Right lobe of liver (tissue), 6 donors: ENCODE results near the gene FBXO31. TPM values are rescaled to one million over a fixed set of nuclear protein-coding genes. Genes with fewer than 3 reads are reported as not detected.

Experiments
- ATAC-seq, 4 donors: fragments of 200-7000 bp; cut with Tn5 transposase; one replicate each; pipeline ENCODE4 v1.9.1; 2020; ENCODE audit warnings: mild to moderate bottlenecking in 4 of 4, moderate library complexity in 4 of 4
- DNase-seq, 3 donors: peaks; one replicate each; pipeline ENCODE4 v3.0.0-alpha.2; 2020
- H3K27ac ChIP-seq, 3 donors: fragments of 200-600 bp; one replicate each; pipeline ENCODE4 v1.8.0; 2022
- H3K27me3 ChIP-seq, 2 donors: fragments of 200-600 bp; one replicate each; pipeline ENCODE4 v1.8.0; 2022
- H3K36me3 ChIP-seq, 4 donors: fragments of 200-600 bp; sonication (generic) in 1 of 4; one replicate each; pipeline versions ENCODE4 v1.5.1 to v1.8.0; 2017 to 2022; ENCODE audit warnings: control low read depth in 1 of 4
- H3K4me1 ChIP-seq, 4 donors: fragments of 200-600 bp; sonication (generic) in 1 of 4; one replicate each; pipeline versions ENCODE4 v1.5.1 to v1.8.0; 2017 to 2022; ENCODE audit warnings: control low read depth in 1 of 4
- H3K4me3 ChIP-seq, 3 donors: fragments of 200-600 bp; one replicate each; pipeline ENCODE4 v1.8.0; 2022
- H3K9me3 ChIP-seq, 4 donors: fragments of 200-600 bp; sonication (generic) in 1 of 4; one replicate each; pipeline versions ENCODE4 v1.5.1 to v1.8.0; 2017 to 2022; ENCODE audit warnings: control low read depth in 1 of 4
- POLR2A ChIP-seq: fragments of 450-650 bp; IDR thresholded peaks from one replicate; pipeline ENCODE4 v1.6.1; 2017; ENCODE audit warnings: antibody characterized with exemption, mild to moderate bottlenecking
- WGBS: methylation state at CpG from one replicate; pipeline ENCODE4 v1.1.6; 2018; ENCODE audit warnings: low coverage, low lambda C conversion rate; ENCODE audit not compliant: insufficient coverage; ENCODE audit errors: missing lambda C conversion rate; 5-methylcytosine and 5-hydroxymethylcytosine counted together
- intact Hi-C, 2 donors: fragments of 100-400 bp; cut with DNase I; formaldehyde crosslinking; loops; one replicate each; pipeline versions ENCODE4 v1.11.2 to v1.14.1; 2022
- total RNA-seq, 6 experiments: library from RNA; depleted of rRNA in 2 of 6; stranded (reverse); fragments of >200 nt in 2 of 6; fragmentation: NEBNext Ultra II Directional in 3 of 6; extraction: Animal tissue kit (Norgen Biotek cat#: 25700) in 3 of 6; gene quantifications; one replicate each; pipeline versions ENCODE4 v1.1.0 to v1.2.4, GENCODE V29; 2016 to 2023
- TF ChIP-seq, protein P1 (sequence below), 4 donors: fragments of 200-600 bp in 3 of 4; fragments of 450-650 bp in 1 of 4; IDR thresholded peaks; one replicate each; pipeline versions ENCODE4 v1.5.1 to v1.8.0; 2016 to 2022; ENCODE audit warnings: antibody characterized with exemption in 4 of 4, mild to moderate bottlenecking in 2 of 4
- donor health status: DM: no; HTN: yes; CAD: no.
- donor health status: DM: no; HTN: no; CAD: no.
- donor health status: DM: no; HTN: no; CAD: no.
- donor health status: DM: no; HTN: yes; CAD: no.
- donor health status: DM: no; HTN: yes; CAD: no.

Gene FBXO31
- total RNA-seq, 6 experiments from 2014 or later, result 20.6 to 56.9 (median 31.1) TPM

DNA sequence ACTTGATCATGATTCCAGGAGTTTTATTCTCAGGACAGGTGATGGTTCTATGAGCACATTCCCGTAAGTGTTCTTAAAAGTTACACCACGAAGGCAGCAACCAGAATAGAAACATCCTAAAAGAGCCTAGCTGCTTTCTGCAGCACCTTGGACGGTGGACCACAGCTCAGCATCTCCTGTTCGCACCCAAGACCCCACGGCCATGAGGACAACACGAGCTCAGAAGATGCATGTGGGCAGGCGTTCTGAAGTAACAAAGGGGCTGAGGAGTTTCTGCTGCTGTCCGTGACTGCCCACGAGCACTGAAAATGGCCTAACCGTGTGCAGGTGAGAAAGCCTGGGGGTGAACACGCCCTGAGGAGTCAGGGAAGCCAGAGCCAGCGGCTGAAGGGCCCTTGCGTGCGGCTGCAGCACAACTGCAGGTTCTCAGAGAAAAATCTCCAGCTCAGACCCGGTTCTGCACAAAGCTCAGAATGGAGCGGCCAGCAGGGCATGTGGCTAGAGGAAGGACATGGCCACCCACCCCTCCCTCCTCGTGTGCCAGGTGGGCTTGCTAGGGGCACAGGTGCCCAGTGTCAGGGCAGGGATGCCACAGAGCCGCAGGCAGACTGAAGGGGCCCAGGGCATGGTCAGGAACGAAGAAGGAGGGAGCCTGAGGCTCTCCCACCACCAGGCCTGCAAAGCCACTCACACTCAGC is 55.6 kb downstream of the FBXO31 start:
- intact Hi-C loops, result loop anchor here (10.0 kb wide), 1 partner anchor 47 kb away; no protein-coding TSS in a partner anchor
- 78% methylated on average over 6 of the region's 19 CpGs for WGBS
- peak in 1 of 3 donors; percentile 47 for DNase-seq
- no peaks in the 10 kb centered on the region for H3K4me1 ChIP-seq
- peaks cover 0 to 35% (median 8%) of the 10 kb centered on the region in 4 donors for H3K36me3 ChIP-seq
- H3K27ac ChIP-seq, result no peak overlapping the region
- no peaks in the 10 kb centered on the region for H3K27me3 ChIP-seq
- no peak for TF ChIP-seq POLR2A
- TF ChIP-seq, protein P1, sequence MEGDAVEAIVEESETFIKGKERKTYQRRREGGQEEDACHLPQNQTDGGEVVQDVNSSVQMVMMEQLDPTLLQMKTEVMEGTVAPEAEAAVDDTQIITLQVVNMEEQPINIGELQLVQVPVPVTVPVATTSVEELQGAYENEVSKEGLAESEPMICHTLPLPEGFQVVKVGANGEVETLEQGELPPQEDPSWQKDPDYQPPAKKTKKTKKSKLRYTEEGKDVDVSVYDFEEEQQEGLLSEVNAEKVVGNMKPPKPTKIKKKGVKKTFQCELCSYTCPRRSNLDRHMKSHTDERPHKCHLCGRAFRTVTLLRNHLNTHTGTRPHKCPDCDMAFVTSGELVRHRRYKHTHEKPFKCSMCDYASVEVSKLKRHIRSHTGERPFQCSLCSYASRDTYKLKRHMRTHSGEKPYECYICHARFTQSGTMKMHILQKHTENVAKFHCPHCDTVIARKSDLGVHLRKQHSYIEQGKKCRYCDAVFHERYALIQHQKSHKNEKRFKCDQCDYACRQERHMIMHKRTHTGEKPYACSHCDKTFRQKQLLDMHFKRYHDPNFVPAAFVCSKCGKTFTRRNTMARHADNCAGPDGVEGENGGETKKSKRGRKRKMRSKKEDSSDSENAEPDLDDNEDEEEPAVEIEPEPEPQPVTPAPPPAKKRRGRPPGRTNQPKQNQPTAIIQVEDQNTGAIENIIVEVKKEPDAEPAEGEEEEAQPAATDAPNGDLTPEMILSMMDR (IDR thresholded peaks at IDR 0.05), result no peak
- no peak for ATAC-seq
- H3K9me3 ChIP-seq, result no peaks in the 10 kb centered on the region
- H3K4me3 ChIP-seq, result no peak overlapping the region

DNA sequence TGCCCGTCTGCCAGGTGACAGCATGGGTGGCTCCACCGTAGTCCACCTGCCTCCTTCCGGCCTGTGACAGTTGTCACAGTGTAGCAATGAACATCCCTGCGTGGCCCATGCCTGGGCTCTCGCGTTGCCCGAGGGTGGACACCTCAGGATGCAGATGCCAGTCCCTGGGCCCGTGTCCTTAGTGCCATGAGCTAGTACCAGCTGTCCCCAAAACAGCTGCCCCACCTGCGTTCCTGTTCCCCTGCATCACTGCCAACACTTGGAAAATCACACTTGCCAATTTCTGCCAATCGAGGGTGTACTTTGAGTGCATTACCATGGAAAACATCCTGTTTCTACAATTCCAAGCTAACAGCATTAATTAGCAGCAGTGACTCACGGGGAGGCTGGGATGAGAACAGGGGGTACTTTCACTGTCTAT is 57.4 kb downstream of the FBXO31 start:
- Histone ChIP-seq H3K4me3 (no peak overlapping the region), H3K27ac (peak overlapping the region in 1 of 3 donors; percentile 6), H3K9me3 (no peaks in the 10 kb centered on the region), H3K4me1 (no peaks in the 10 kb centered on the region), H3K36me3 (peaks cover 0 to 26% (median 6%) of the 10 kb centered on the region in 4 donors), H3K27me3 (no peaks in the 10 kb centered on the region)
- DNase-seq (no peak), ATAC-seq (peak in 1 of 4 donors; percentile 24)
- TF ChIP-seq, protein P1 (IDR thresholded peaks at IDR 0.05), result no peak
- no peak for TF ChIP-seq POLR2A
- WGBS, result 72% methylated on average over 6 of the region's 11 CpGs
- intact Hi-C loops, result loop anchor here (10.0 kb wide), 1 partner anchor 49 kb away; no protein-coding TSS in a partner anchor

DNA sequence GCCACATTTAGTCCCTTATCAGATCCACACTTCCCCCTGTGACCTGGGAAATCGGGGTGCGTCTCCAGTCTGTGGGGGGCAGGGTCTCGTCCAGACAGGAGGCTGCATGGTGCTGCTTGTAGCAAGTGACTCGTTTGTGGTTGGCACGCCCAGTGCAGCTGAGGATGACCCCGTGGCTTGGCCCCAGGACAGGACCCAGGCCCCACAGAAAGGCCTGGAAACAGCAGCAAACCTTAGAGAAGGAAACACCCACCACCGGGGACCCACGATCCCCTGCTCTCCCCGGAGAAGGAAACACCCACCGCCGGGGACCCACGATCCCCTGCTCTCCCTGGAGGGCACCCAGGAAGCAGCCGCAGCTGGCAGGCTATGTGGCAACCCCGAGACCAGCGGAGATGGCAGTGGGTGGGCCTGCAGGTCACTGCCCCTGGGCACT is 58.1 kb downstream of the FBXO31 start:
- no peak for DNase-seq
- Histone ChIP-seq H3K27me3 (no peaks in the 10 kb centered on the region), H3K27ac (no peak overlapping the region), H3K9me3 (no peaks in the 10 kb centered on the region), H3K4me3 (no peak overlapping the region), H3K36me3 (peaks cover 0 to 19% (median under 1%) of the 10 kb centered on the region in 4 donors), H3K4me1 (no peaks in the 10 kb centered on the region)
- no CpG with 5 or more reads among the region's 15 CpGs for WGBS
- ATAC-seq, result no peak
- intact Hi-C loops, result loop anchor here (10.0 kb wide), 1 partner anchor 49 kb away; no protein-coding TSS in a partner anchor
- no peak for TF ChIP-seq POLR2A
- TF ChIP-seq, protein P1 (IDR thresholded peaks at IDR 0.05), result no peak

DNA sequence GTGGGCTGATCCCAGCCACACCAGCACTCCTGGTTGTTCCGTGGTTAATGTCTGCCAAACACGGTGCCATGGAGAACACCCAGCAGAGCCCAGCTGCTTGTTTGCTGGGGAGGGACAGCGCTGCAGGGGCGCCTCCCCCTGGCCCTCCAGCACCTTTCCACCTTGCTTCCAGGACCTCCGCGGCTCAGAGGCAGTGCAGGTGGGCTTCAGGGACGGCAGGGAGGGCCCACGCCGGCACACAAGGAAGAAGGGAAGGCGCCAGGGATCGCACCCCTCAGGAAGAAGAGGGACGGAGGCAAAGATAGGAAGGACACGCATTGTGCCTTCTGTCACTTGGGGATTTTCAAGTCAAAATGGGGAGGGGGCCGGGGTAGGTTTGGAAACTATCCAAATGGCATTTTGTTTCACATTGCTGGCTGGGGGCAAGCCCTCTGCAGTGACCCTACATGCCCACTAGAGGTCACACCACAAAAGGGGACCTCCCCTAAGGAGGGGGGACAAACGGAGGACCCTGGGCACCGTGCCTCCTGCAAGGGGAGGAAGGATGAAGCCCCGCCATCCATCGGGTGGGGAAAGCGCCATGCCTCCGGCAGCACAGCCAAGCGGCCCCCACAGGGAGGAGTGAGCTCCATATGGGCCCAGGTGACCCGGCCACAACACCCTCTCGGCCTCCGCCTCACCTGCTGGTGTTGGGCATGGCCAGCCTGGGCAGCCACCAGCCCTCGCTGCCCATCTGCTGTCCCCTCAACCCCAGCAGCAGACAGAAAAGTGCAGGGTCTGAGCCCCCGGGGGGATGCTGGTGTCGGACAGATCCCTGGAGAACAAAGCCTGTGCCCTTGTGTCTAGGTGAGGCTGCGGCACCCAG is 58.9 kb downstream of the FBXO31 start:
- no peak for TF ChIP-seq POLR2A
- TF ChIP-seq, protein P1 (IDR thresholded peaks at IDR 0.05), result peak; percentile 56 to 79 (median 70)
- intact Hi-C loops, result loop anchor here (10.0 kb wide), 1 partner anchor 50 kb away; no protein-coding TSS in a partner anchor
- Histone ChIP-seq H3K27ac (no peak overlapping the region), H3K4me1 (no peaks in the 10 kb centered on the region), H3K36me3 (peaks cover 0 to 11% (median 0%) of the 10 kb centered on the region in 4 donors), H3K4me3 (no peak overlapping the region), H3K27me3 (no peaks in the 10 kb centered on the region), H3K9me3 (no peaks in the 10 kb centered on the region)
- WGBS, result 43% methylated on average over 11 of the region's 28 CpGs
- DNase-seq (no peak), ATAC-seq (peak; percentile 51 to 69 (median 59))
